T-helper 17 cell (primary cell): ENCODE measurements around the gene SLC22A7. TPM values are rescaled to one million over a fixed set of nuclear protein-coding genes. Genes with fewer than 3 reads are reported as not detected.

Experiments used
- ATAC-seq: fragments of 150-1000 bp; cut with Tn5 transposase; 2 replicates; pipeline ENCODE4 v1.10.0; 2021; ENCODE audit warnings: mild to moderate bottlenecking, moderate library complexity
- DNase-seq, 3 donors: peaks; one replicate each; pipeline versions ENCODE4 v3.0.0 to v3.0.0-alpha.2; 2020 to 2021
- H3K9me3 ChIP-seq: one replicate; pipeline ENCODE4 v1.7.0; 2013; ENCODE audit warnings: low read length, mild to moderate bottlenecking; ENCODE audit not compliant: control insufficient read depth, poor library complexity, severe bottlenecking
- H3K27ac Mint-ChIP-seq: one replicate; pipeline ENCODE4 v1.8.0; 2022; ENCODE audit warnings: mild to moderate bottlenecking, moderate library complexity, mixed read lengths
- H3K27me3 Mint-ChIP-seq: one replicate; pipeline ENCODE4 v1.8.0; 2022; ENCODE audit warnings: mixed read lengths
- H3K36me3 Mint-ChIP-seq: one replicate; pipeline ENCODE4 v1.8.0; 2022; ENCODE audit warnings: low read depth, mixed read lengths
- H3K4me1 Mint-ChIP-seq: one replicate; pipeline ENCODE4 v1.8.0; 2022; ENCODE audit warnings: mild to moderate bottlenecking, mixed read lengths
- H3K4me3 Mint-ChIP-seq: one replicate; pipeline ENCODE4 v1.8.0; 2022; ENCODE audit warnings: mild to moderate bottlenecking, moderate library complexity, mixed read lengths
- total RNA-seq, 4 donors: library from RNA in 2 of 4; stranded (reverse) in 2 of 4; gene quantifications; one replicate each; pipeline ENCODE4 v1.2.3 and lab custom pipeline; 2022 to 2026

SLC22A7 gene
- total RNA-seq, 2 donors from 2014 or later: not detected

- no peak overlapping the region for H3K4me3 Mint-ChIP-seq
- H3K27me3 Mint-ChIP-seq: peaks cover 15% of the 10 kb centered on the region
- no peaks in the 10 kb centered on the region for H3K9me3 ChIP-seq
- ATAC-seq (no peak), DNase-seq (no peak)
- H3K36me3 Mint-ChIP-seq: peaks cover 5% of the 10 kb centered on the region
- H3K27ac Mint-ChIP-seq: no peak overlapping the region
- H3K4me1 Mint-ChIP-seq: peaks cover 16% of the 10 kb centered on the region
Measured at GRCh38 chr6:43304882-43305281, 6.8 kb downstream of the SLC22A7 start.

- Mint-ChIP-seq H3K27me3 (peaks cover 3% of the 10 kb centered on the region), H3K4me3 (no peak overlapping the region), H3K27ac (no peak overlapping the region), H3K4me1 (peaks cover 13% of the 10 kb centered on the region), H3K36me3 (no peaks in the 10 kb centered on the region)
- H3K9me3 ChIP-seq: no peaks in the 10 kb centered on the region
- DNase-seq (no peak), ATAC-seq (no peak)
Measured at GRCh38 chr6:43306086-43306485, 8.0 kb downstream of the SLC22A7 start.

GRCh38 chr6:43307451-43308100 lies 9.5 kb downstream of the SLC22A7 start:
- DNase-seq (no peak), ATAC-seq (no peak)
- H3K27ac Mint-ChIP-seq: no peak overlapping the region
- peak overlapping the region; percentile 61 for H3K4me3 Mint-ChIP-seq
- H3K27me3 Mint-ChIP-seq: no peaks in the 10 kb centered on the region
- H3K4me1 Mint-ChIP-seq: peaks cover 12% of the 10 kb centered on the region
- no peaks in the 10 kb centered on the region for H3K9me3 ChIP-seq
- no peaks in the 10 kb centered on the region for H3K36me3 Mint-ChIP-seq

- peak; percentile 86 for ATAC-seq
- Mint-ChIP-seq H3K4me3 (peak within 1 kb of the TSS; percentile 76), H3K27me3 (no peaks in the 10 kb centered on the region), H3K36me3 (no peaks in the 10 kb centered on the region), H3K4me1 (peaks cover 14% of the 10 kb centered on the region), H3K27ac (no peak within 1 kb of the TSS)
- no peaks in the 10 kb centered on the region for H3K9me3 ChIP-seq
- DNase-seq: peak; percentile 26 to 29 (median 27)
Measured at GRCh38 chr6:43308101-43308989, 10.3 kb downstream of the SLC22A7 start, which contains the start of gene CRIP3. TSS of gene CRIP3 (minus strand) at chr6:43308826. CDS start at chr6:43308792, 34 bp downstream.

- Mint-ChIP-seq H3K4me1 (peaks cover 14% of the 10 kb centered on the region), H3K36me3 (no peaks in the 10 kb centered on the region), H3K4me3 (peak overlapping the region; percentile 76), H3K27me3 (no peaks in the 10 kb centered on the region), H3K27ac (no peak overlapping the region)
- DNase-seq (no peak), ATAC-seq (no peak)
- no peaks in the 10 kb centered on the region for H3K9me3 ChIP-seq
Measured at GRCh38 chr6:43308990-43309477, 11.0 kb downstream of the SLC22A7 start.

DNA sequence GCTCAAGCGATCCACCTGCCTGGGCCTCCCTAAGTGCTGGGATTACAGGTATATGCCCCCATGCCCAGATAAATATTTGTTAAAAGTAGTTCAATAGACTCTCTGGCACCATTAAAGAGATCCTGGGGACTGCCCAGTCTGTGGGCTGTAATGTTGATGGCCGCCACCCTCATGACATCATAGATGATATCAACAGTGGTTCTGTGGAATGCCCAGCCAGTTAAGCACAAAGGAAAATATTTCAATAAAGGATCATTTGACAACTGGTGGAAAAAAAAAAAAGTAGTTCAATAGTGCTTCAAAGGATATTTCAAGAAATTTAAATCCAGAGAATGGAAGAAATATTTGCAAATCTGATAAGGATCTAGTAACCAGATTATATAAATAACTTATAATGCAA lies 12.1 kb downstream of the SLC22A7 start:
- Mint-ChIP-seq H3K27ac (no peak overlapping the region), H3K4me1 (peaks cover 16% of the 10 kb centered on the region), H3K4me3 (no peak overlapping the region), H3K36me3 (no peaks in the 10 kb centered on the region), H3K27me3 (no peaks in the 10 kb centered on the region)
- ATAC-seq (no peak), DNase-seq (no peak)
- H3K9me3 ChIP-seq: no peaks in the 10 kb centered on the region

DNA sequence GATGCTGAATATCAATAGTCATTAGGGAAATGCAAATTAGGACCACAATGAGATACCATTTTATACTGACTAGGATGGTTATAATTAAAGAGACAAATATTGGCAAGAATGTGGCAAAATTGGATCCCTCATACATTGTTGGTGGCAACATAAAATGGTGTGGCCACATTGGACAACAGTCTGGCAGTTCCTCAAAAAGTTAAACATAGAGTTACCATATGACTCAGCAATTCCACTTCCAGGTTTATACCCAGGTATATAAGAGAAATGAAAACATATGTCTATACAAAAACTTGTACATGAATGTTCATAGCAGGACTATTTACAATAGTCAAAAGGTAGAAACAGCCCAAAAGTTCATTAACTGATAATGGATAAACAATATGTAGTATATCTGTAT lies 12.6 kb downstream of the SLC22A7 start:
- H3K9me3 ChIP-seq: no peaks in the 10 kb centered on the region
- H3K27me3 Mint-ChIP-seq: no peaks in the 10 kb centered on the region
- no peaks in the 10 kb centered on the region for H3K36me3 Mint-ChIP-seq
- peaks cover 19% of the 10 kb centered on the region for H3K4me1 Mint-ChIP-seq
- no peak overlapping the region for H3K27ac Mint-ChIP-seq
- ATAC-seq (no peak), DNase-seq (no peak)
- H3K4me3 Mint-ChIP-seq: no peak overlapping the region

DNA sequence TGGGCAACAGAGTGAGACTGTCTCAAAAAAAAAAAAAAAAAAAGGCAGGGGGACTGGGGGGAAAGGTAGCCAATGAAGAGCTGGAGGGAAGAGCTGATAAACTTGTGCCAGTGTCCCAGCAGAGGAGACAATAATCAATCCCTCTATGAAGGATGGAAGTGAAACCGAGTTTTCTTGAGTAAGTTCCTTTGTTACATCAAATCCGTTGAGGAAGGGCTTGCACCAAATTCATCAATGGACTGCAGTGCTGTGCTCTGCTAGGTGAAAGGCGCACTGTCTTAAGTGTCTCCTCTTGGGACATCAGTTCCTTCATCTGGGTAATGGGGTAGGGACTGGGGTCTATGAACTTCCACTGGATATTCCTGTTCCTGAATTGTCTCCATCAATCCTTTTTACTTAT lies 13.6 kb downstream of the SLC22A7 start:
- no peak overlapping the region for H3K4me3 Mint-ChIP-seq
- peaks cover 2% of the 10 kb centered on the region for H3K36me3 Mint-ChIP-seq
- no peaks in the 10 kb centered on the region for H3K9me3 ChIP-seq
- DNase-seq (no peak), ATAC-seq (no peak)
- H3K4me1 Mint-ChIP-seq: peaks cover 20% of the 10 kb centered on the region
- no peak overlapping the region for H3K27ac Mint-ChIP-seq
- H3K27me3 Mint-ChIP-seq: no peaks in the 10 kb centered on the region

- Mint-ChIP-seq H3K27me3 (no peaks in the 10 kb centered on the region), H3K4me3 (no peak overlapping the region), H3K27ac (no peak overlapping the region), H3K36me3 (peaks cover 2% of the 10 kb centered on the region), H3K4me1 (peaks cover 15% of the 10 kb centered on the region)
- no peak for ATAC-seq
- no peak for DNase-seq
- H3K9me3 ChIP-seq: no peaks in the 10 kb centered on the region
Measured at GRCh38 chr6:43313813-43314212, 15.8 kb downstream of the SLC22A7 start.

- Mint-ChIP-seq H3K4me1 (peaks cover 10% of the 10 kb centered on the region), H3K4me3 (no peak overlapping the region), H3K27ac (no peak overlapping the region), H3K27me3 (no peaks in the 10 kb centered on the region), H3K36me3 (peaks cover 6% of the 10 kb centered on the region)
- H3K9me3 ChIP-seq: no peaks in the 10 kb centered on the region
- ATAC-seq (no peak), DNase-seq (no peak)
Measured at GRCh38 chr6:43318011-43318410, 20.0 kb downstream of the SLC22A7 start.

GRCh38 chr6:43325876-43326275 lies 27.8 kb downstream of the SLC22A7 start:
- H3K27me3 Mint-ChIP-seq: no peaks in the 10 kb centered on the region
- H3K27ac Mint-ChIP-seq: no peak overlapping the region
- H3K9me3 ChIP-seq: no peaks in the 10 kb centered on the region
- H3K4me3 Mint-ChIP-seq: no peak overlapping the region
- H3K36me3 Mint-ChIP-seq: peaks cover 6% of the 10 kb centered on the region
- no peak for ATAC-seq
- no peaks in the 10 kb centered on the region for H3K4me1 Mint-ChIP-seq
- DNase-seq: no peak

GRCh38 chr6:43328528-43328927 lies 30.5 kb downstream of the SLC22A7 start:
- H3K36me3 Mint-ChIP-seq: peaks cover 2% of the 10 kb centered on the region
- no peak for DNase-seq
- H3K27me3 Mint-ChIP-seq: no peaks in the 10 kb centered on the region
- no peak overlapping the region for H3K4me3 Mint-ChIP-seq
- peak overlapping the region; percentile 45 for H3K27ac Mint-ChIP-seq
- H3K4me1 Mint-ChIP-seq: peaks cover 14% of the 10 kb centered on the region
- no peak for ATAC-seq
- no peaks in the 10 kb centered on the region for H3K9me3 ChIP-seq

- ATAC-seq (no peak), DNase-seq (no peak)
- peaks cover 19% of the 10 kb centered on the region for H3K4me1 Mint-ChIP-seq
- peak overlapping the region; percentile 59 for H3K4me3 Mint-ChIP-seq
- H3K9me3 ChIP-seq: no peaks in the 10 kb centered on the region
- H3K27me3 Mint-ChIP-seq: no peaks in the 10 kb centered on the region
- H3K27ac Mint-ChIP-seq: peak overlapping the region; percentile 24
- H3K36me3 Mint-ChIP-seq: peaks cover 2% of the 10 kb centered on the region
Measured at GRCh38 chr6:43331470-43331869, 33.4 kb downstream of the SLC22A7 start.
